Stimulated activated CD8-positive, alpha-beta memory T cell treated with anti-CD3 and anti-CD28 coated beads, Interleukin-7, amount 100 ng/mL, for 4 hours (primary cell): ENCODE measurements around the gene MYO7A.

ENCODE experiments used
- DNase-seq, 2 donors: peaks; one replicate each; pipeline ENCODE4 v3.0.0-alpha.2; 2020; ENCODE audit warnings: low read depth in 2 of 2

The MYO7A gene

GRCh38 chr11:77165066-77165465 is 37.0 kb downstream of the MYO7A start:
- no peak for DNase-seq

DNA sequence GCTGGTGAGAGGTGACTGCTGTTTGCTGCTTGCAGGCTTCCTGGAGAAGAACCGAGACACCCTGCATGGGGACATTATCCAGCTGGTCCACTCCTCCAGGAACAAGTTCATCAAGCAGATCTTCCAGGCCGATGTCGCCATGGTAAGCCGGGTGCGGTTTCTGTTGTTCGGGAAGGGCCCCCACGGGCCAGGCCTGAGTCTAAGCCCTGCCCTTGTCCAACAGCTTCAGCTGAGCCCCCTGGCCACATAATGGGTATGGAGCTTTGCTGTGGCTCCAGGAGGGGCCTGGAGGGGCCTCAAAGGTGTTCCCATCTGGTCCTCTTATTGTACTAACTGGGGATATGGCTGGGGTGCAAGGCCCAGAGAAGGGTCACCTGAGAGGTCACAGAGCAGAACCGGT is 38.0 kb downstream of the MYO7A start:
- DNase-seq = no peak

GRCh38 chr11:77167111-77167626 is 39.1 kb downstream of the MYO7A start:
- no peak for DNase-seq

- DNase-seq = no peak
Measured at GRCh38 chr11:77167791-77168190, 39.7 kb downstream of the MYO7A start.

DNA sequence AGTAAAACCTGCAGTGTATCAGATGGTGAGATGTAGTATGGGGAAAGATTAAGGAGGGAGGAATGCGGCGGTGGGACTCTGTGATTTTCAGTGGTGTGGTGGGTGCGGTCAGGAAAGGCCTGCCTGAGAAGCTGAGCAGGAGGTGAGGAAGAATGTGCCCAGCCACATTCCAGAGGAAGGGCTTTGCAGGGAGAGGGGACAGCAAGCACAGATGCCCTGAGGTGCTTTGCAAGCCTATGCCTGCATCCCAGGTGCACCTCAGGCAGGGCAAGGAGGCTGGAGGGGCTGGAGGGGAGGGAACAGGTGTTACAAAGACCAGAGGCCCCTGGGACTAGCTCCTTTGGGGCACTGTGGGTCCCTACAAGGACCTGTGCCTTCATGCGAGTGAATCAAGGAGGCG is 42.1 kb downstream of the MYO7A start:
- DNase-seq = no peak

DNA sequence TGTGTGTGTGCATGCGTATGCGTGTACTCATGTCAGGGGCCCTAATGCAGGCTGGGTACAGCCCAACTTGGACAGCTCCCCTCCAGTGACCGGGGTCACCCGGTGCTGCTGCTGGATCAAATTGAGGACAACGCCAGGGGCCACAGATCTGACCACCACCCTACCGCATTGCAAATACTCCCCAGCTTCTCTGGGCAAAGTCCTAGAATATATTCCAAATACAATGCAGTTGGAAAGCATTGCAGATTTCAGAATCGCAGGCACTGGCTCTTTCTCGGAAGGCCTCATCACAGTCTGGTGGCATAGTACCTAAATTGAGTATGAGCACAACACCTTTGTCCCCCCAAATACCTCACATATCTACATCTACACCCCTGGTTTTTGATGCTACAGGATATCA is 43.2 kb downstream of the MYO7A start:
- no peak for DNase-seq

- no peak for DNase-seq
Measured at GRCh38 chr11:77171885-77172665, 44.0 kb downstream of the MYO7A start.

DNA sequence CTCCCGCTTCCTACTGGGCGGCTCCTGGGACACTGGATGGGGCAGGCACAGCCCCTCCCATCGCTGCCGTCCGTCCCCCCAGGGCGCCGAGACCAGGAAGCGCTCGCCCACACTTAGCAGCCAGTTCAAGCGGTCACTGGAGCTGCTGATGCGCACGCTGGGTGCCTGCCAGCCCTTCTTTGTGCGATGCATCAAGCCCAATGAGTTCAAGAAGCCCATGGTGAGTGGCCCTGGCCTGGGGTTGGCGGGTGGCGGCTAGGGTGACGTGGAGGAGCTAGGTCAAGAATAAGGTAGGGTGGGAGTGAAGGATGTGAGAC is 44.6 kb downstream of the MYO7A start:
- DNase-seq = no peak

GRCh38 chr11:77173494-77173893 is 45.4 kb downstream of the MYO7A start:
- no peak for DNase-seq

GRCh38 chr11:77174559-77174958 is 46.5 kb downstream of the MYO7A start:
- no peak for DNase-seq

GRCh38 chr11:77175021-77175842 is 47.2 kb downstream of the MYO7A start:
- no peak for DNase-seq

- no peak for DNase-seq
Measured at GRCh38 chr11:77175869-77176539, 48.0 kb downstream of the MYO7A start.

- no peak for DNase-seq
Measured at GRCh38 chr11:77176996-77177395, 49.0 kb downstream of the MYO7A start.

DNA sequence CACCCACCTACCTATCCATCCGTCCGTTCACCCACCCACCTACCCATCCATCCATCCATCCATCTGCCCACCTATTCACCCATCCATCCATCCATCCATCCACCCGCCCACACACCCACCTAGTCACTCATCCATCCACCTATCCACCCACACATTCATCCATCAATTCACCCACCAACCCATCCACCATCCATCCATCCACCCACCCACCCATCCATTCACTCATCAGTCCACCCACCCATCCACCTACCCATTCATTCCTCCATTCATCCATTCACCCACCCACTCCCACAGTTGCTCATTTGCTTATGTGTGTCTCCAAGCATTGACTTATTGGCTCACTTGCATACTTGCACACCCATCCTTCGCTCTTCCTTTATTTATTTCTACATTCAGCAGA is 50.1 kb downstream of the MYO7A start:
- DNase-seq = no peak

- no peak for DNase-seq
Measured at GRCh38 chr11:77179048-77179447, 51.0 kb downstream of the MYO7A start.

GRCh38 chr11:77179681-77180080 is 51.6 kb downstream of the MYO7A start:
- no peak for DNase-seq

- no peak for DNase-seq
Measured at GRCh38 chr11:77180346-77180745, 52.3 kb downstream of the MYO7A start.

DNA sequence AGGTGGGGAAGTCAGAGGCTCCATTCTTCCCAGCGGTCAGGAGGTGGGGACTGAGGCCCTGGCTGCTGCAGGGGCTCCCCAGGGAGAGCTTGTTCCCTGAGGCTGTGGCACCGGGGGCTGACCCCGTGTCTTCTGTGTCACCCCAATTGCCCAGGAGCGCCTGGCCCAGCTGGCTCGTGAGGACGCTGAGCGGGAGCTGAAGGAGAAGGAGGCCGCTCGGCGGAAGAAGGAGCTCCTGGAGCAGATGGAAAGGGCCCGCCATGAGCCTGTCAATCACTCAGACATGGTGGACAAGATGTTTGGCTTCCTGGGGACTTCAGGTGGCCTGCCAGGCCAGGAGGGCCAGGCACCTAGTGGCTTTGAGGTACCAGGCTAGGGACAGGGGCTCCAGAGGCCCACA is 53.2 kb downstream of the MYO7A start:
- DNase-seq = no peak

- DNase-seq = no peak
Measured at GRCh38 chr11:77181799-77182541, 53.9 kb downstream of the MYO7A start.

DNA sequence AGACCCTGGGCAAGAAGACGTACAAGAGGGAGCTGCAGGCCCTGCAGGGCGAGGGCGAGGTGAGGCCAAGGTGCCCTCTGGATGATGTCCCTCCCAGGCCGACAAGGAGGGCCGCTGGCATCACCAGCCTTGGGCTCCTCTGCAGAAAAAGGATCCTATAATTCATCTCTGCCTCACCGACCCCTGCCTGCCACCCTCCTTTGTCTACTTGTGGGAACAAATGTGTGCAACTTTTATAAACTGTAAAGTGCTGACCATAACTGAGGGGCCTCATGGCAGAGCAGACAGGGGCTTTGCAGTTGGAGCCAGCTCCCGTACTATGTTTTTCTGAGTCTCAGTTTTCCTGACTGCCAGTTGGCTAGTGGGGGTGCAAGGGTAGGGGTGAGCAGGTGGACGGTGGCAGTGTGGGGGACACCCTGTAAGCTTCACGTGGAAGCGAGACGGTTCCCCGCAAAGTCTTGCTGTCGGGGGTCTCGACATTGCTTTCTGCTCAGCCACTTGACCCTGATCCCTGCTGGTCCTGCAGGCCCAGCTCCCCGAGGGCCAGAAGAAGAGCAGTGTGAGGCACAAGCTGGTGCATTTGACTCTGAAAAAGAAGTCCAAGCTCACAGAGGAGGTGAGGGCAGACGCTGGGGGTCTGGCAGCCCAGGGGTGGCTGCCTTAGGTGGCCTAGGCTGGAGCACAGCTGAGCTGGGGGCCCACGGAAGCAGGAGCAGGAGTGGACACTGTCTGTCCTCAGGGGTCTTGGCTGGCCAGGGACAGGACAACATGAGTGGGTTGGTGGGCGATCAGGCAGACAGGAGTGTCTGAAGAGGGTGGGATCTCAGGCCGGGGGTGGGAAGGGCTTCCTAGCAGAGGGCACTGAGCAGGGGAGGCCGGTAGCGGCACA is 54.7 kb downstream of the MYO7A start:
- DNase-seq = no peak
